Limb (tissue), 2 donors: Measurements from ENCODE around the gene KCNA10.

Experiments
- DNase-seq, 2 donors: peaks; one replicate each; pipeline ENCODE4 v3.0.0-alpha.2; 2016; ENCODE audit errors: extremely low spot score in 2 of 2

The KCNA10 gene

GRCh38 chr1:110519125-110519810 lies at the start of gene KCNA10:
KCNA10 (minus strand) TSS chr1:110519175; CDS start chr1:110518787, 388 bp downstream.
- no peak for DNase-seq

GRCh38 chr1:110566836-110567235 lies 47.9 kb upstream of the KCNA10 start:
- no peak for DNase-seq

- DNase-seq, result peak in 1 of 2 donors; percentile 42
These were observed 46.6 kb upstream of the KCNA10 start for GRCh38 chr1:110565565-110565964.

GRCh38 chr1:110563089-110563488 lies 44.1 kb upstream of the KCNA10 start:
- no peak for DNase-seq

- peak in 1 of 2 donors; percentile 9 for DNase-seq
These were observed 42.6 kb upstream of the KCNA10 start for GRCh38 chr1:110561596-110561995.

- DNase-seq, result peak in 1 of 2 donors; percentile 18
These were observed 40.2 kb upstream of the KCNA10 start for GRCh38 chr1:110559157-110559556.

GRCh38 chr1:110557481-110557880 lies 38.5 kb upstream of the KCNA10 start:
- peak in 1 of 2 donors; percentile 3 for DNase-seq

GRCh38 chr1:110556471-110556807 lies 37.5 kb upstream of the KCNA10 start:
- peak in 1 of 2 donors; percentile 42 for DNase-seq

GRCh38 chr1:110555807-110556470 lies 37.0 kb upstream of the KCNA10 start:
- DNase-seq, result peak; percentile 2 to 78

- DNase-seq, result peak; percentile 4 to 70
These were observed 36.2 kb upstream of the KCNA10 start for GRCh38 chr1:110554871-110555801.

GRCh38 chr1:110551278-110551809 lies 32.4 kb upstream of the KCNA10 start:
- DNase-seq, result no peak

GRCh38 chr1:110549831-110550230 lies 30.9 kb upstream of the KCNA10 start:
- DNase-seq, result no peak

- DNase-seq, result no peak
These were observed 29.4 kb upstream of the KCNA10 start for GRCh38 chr1:110548381-110548780.

- DNase-seq, result no peak
These were observed 28.0 kb upstream of the KCNA10 start for GRCh38 chr1:110547017-110547416.

- DNase-seq, result no peak
These were observed 26.5 kb upstream of the KCNA10 start for GRCh38 chr1:110545492-110545891.

GRCh38 chr1:110544753-110545152 lies 25.8 kb upstream of the KCNA10 start:
- DNase-seq, result no peak

- DNase-seq, result peak in 1 of 2 donors; percentile 32
These were observed 23.8 kb upstream of the KCNA10 start for GRCh38 chr1:110542725-110543124.

GRCh38 chr1:110541906-110542395 lies 23.0 kb upstream of the KCNA10 start:
- DNase-seq, result no peak

- DNase-seq, result no peak
These were observed 22.1 kb upstream of the KCNA10 start for GRCh38 chr1:110540891-110541685.

- no peak for DNase-seq
These were observed 19.9 kb upstream of the KCNA10 start for GRCh38 chr1:110538921-110539320.

GRCh38 chr1:110538075-110538474 lies 19.1 kb upstream of the KCNA10 start:
- peak in 1 of 2 donors; percentile 65 for DNase-seq
